Measurements from ENCODE around the gene DHX30. TPM values are rescaled to one million over a fixed set of nuclear protein-coding genes. Genes with fewer than 3 reads are reported as not detected.
"Not testable (repeated sequence)": the region's sequence is repeated elsewhere in the genome, so short reads cannot be mapped to it uniquely, and the experiment has no call there.

The DHX30 gene
- total RNA-seq, 2 experiments from 2014 or later = 84.8 to 95.6 TPM

DNA sequence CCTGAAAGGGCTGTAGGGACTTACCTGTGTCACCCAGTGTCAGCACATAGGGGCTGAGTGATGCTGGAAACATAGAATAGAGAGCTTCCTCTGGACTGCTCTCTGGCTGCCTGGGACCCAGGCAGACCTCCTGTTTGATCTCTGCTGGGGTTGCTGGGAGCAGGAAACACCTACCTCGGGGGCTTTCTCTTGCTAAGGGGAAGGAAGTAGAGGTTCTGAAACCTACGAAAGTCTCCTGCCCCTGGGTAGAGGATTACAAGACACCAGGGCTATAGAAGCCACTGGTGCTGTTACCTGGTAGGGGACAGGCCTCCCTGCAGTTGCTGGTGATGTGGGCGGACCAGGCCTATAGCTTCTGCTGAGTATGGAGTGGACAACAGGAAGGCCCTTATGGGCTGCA is 81.7 kb downstream of the DHX30 start:
- H3K4me3 Mint-ChIP-seq = no peak overlapping the region
- H3K9me3 Mint-ChIP-seq (ENCODE audit: low read depth) = no peaks in the 10 kb centered on the region
- no peak overlapping the region for H3K27ac Mint-ChIP-seq
- H3K4me1 Mint-ChIP-seq = peaks cover 16% of the 10 kb centered on the region
- CTCF ChIA-PET = no interaction called here
- DNase-seq (no peak), ATAC-seq (peak; percentile 39)
- H3K36me3 Mint-ChIP-seq = peaks cover 24% of the 10 kb centered on the region
- no peaks in the 10 kb centered on the region for H3K27me3 Mint-ChIP-seq

DNA sequence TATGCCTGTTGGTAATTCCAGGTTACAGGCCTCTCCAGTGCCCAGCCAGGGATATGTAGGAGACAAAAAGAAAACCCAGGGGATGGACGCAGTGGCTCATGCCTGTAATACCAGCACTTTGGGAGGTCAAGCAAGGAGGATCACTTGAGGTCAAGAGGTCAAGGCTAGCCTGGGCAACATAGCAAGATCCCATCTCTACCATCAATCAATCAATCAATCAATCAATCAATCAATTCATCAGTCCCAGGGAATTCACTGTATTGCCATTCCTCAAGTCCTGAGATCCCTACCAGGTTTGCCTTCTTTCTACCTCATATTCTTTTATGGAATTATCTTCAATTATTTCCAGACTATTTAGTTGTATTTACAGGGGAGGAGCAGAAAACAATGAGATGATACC is 82.2 kb downstream of the DHX30 start:
- H3K27me3 Mint-ChIP-seq = no peaks in the 10 kb centered on the region
- peaks cover 16% of the 10 kb centered on the region for H3K4me1 Mint-ChIP-seq
- ATAC-seq = no peak
- CTCF ChIA-PET = no interaction called here
- no peaks in the 10 kb centered on the region for H3K9me3 Mint-ChIP-seq (ENCODE audit: low read depth)
- no peak for DNase-seq
- H3K4me3 Mint-ChIP-seq = no peak overlapping the region
- H3K27ac Mint-ChIP-seq = no peak overlapping the region
- peaks cover 24% of the 10 kb centered on the region for H3K36me3 Mint-ChIP-seq

GRCh38 chr3:47887991-47888390 is 85.1 kb downstream of the DHX30 start:
- DNase-seq; H3K9me3 Mint-ChIP-seq (ENCODE audit: low read depth); H3K27me3 Mint-ChIP-seq; ATAC-seq; CTCF ChIA-PET; H3K27ac Mint-ChIP-seq; H3K4me3 Mint-ChIP-seq: not testable (repeated sequence)
- Mint-ChIP-seq H3K4me1 (peaks cover 21% of the 10 kb centered on the region), H3K36me3 (peaks cover 25% of the 10 kb centered on the region)

DNA sequence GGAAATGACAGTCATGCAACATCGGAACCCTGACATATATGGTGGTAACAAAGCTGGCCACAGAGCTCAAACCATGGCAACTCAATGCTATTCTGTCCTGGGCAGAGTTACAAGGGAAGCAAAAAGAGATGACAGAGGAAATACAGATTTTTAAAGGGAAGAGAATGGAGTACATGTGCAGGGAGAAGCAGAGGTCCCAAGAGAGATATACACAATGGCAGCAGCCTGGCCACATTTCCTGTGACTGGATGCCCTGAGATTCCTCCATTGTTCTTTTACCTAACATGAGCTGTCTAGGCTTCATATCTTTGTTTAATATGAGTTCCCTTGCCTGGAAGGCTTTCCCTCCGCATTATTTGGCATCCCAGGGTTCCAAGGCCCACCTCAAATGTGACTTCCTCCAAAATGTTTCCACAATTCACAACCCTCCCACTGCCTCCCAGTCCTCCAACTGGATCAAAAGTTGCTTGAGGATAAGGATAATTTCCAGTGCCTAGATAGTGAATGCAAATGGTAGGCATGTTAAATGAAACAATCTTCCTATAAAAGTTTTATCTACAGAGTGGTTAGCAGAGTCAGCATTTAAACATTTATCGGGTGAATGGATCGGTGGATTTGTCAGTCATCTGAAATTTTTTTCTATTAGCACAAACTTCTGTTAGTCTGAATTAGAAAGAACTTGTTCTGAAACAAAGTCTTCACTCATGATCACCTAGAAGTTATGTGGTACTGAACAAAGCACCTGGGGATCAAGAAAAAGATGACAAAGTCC is 86.2 kb downstream of the DHX30 start:
- peaks cover 23% of the 10 kb centered on the region for H3K36me3 Mint-ChIP-seq

DNA sequence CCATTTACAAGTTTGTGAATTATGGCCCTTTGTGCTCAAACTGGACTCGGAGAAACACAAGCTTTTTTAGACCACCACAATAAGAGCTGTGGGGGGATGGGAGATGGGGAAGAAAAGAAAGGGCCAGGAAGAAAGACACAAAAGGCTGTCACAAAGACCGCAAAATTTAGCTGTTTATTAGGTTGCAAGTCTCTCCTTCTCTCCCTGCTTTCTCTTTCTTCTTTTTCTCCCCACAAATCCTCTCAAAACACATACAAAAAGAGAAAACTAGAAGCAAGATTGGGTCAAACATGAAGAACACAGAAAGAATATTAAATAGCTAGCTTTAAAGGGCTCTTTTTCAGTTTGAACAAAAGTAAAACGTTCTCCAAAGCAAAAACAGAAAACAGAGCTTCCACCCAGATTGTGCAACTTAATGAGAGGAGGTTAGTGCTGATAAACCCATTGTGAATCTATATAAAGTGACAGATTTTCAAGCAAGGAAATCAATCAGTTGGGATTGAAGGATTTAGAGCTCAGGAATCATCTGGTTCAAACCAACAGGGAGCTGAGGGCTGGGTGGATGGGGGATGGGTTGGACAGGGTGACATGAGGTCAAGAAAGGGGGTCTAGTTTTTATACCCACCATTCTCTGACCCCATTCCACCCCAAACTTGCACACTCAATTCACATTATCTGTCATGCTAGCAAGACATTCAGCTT is 87.3 kb downstream of the DHX30 start:
- no peaks in the 10 kb centered on the region for H3K27me3 Mint-ChIP-seq
- H3K36me3 Mint-ChIP-seq = peaks cover 19% of the 10 kb centered on the region
- no peak overlapping the region for H3K4me3 Mint-ChIP-seq
- H3K4me1 Mint-ChIP-seq = peaks cover 17% of the 10 kb centered on the region
- DNase-seq (no peak), ATAC-seq (no peak)
- H3K27ac Mint-ChIP-seq = no peak overlapping the region
- CTCF ChIA-PET = interaction anchor here (0.6 to 1.8 kb wide), 3 partner anchors 18 to 1511 kb away, joined by 4 to 9 read pairs (median 4); no protein-coding TSS in a partner anchor
- H3K9me3 Mint-ChIP-seq (ENCODE audit: low read depth) = no peaks in the 10 kb centered on the region

More for the DNA sequence above, 86.2 kb downstream of the DHX30 start:
- Mint-ChIP-seq H3K4me1 (peaks cover 27% of the 10 kb centered on the region), H3K27me3 (no peaks in the 10 kb centered on the region), H3K4me3 (no peak overlapping the region), H3K27ac (no peak overlapping the region), H3K9me3 (ENCODE audit: low read depth) (no peaks in the 10 kb centered on the region)
- CTCF ChIA-PET = interaction anchor here (0.7 to 1.8 kb wide), 2 partner anchors 101 to 116 kb away, joined by 3 to 9 read pairs; no protein-coding TSS in a partner anchor
- ATAC-seq = no peak
- no peak for DNase-seq

DNA sequence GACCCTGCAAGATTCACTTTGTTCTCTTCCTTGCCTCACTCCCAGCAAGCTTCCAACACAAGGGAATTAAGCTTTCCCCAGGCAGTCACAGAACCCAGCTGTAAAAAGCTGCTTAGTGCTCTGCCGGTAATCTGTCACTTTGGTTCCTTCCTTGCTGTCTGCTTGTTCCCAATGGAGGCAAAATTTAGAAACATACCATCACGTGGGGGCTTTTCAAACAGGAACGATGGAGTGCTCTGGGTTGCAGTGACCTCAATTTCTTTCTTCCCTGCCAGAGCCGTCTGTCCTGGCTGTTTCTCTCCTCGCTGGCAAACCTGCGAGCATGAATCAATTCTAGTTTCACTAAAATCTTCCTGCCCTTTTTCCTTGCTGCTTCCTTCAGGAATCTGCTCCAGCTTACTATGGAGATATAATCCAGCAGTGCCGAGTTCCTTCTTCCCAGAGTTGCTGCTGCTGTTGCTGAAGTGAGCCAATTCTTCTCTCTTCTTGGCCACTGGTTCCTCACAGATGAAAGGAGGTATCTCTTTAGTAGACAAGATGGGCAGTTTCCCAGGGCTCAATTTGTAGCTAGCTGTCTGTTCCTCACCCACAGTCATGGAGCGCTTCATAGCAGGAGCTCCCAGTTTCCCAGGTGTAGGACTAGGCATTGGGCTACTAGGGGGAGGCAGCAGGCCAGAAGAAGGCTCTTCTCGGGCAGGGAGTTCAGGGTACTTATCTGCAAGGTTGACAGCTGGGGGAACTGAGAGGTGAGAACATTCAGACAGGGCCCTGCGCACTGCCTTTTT is 88.1 kb downstream of the DHX30 start:
- ATAC-seq (no peak), DNase-seq (no peak)
- H3K4me1 Mint-ChIP-seq = peaks cover 15% of the 10 kb centered on the region
- no peaks in the 10 kb centered on the region for H3K27me3 Mint-ChIP-seq
- CTCF ChIA-PET = interaction anchor here (0.6 to 1.8 kb wide), 3 partner anchors 17 to 1510 kb away, joined by 4 to 9 read pairs (median 4); no protein-coding TSS in a partner anchor
- H3K9me3 Mint-ChIP-seq (ENCODE audit: low read depth) = no peaks in the 10 kb centered on the region
- no peak overlapping the region for H3K4me3 Mint-ChIP-seq
- H3K36me3 Mint-ChIP-seq = peaks cover 17% of the 10 kb centered on the region
- H3K27ac Mint-ChIP-seq = no peak overlapping the region

GRCh38 chr3:47891613-47892005 is 88.7 kb downstream of the DHX30 start:
- Mint-ChIP-seq H3K27me3 (no peaks in the 10 kb centered on the region), H3K27ac (no peak overlapping the region), H3K4me1 (peaks cover 12% of the 10 kb centered on the region), H3K9me3 (ENCODE audit: low read depth) (no peaks in the 10 kb centered on the region), H3K36me3 (peaks cover 13% of the 10 kb centered on the region), H3K4me3 (no peak overlapping the region)
- no peak for DNase-seq
- no peak for ATAC-seq
- CTCF ChIA-PET = no interaction called here

GRCh38 chr3:47892286-47893040 is 89.5 kb downstream of the DHX30 start:
- Mint-ChIP-seq H3K4me1 (peaks cover 10% of the 10 kb centered on the region), H3K36me3 (peaks cover 11% of the 10 kb centered on the region)
- CTCF ChIA-PET = interaction anchor here (0.8 to 1.0 kb wide), 3 partner anchors 10 to 259 kb away, joined by 3 to 4 read pairs (median 3); no protein-coding TSS in a partner anchor

DNA sequence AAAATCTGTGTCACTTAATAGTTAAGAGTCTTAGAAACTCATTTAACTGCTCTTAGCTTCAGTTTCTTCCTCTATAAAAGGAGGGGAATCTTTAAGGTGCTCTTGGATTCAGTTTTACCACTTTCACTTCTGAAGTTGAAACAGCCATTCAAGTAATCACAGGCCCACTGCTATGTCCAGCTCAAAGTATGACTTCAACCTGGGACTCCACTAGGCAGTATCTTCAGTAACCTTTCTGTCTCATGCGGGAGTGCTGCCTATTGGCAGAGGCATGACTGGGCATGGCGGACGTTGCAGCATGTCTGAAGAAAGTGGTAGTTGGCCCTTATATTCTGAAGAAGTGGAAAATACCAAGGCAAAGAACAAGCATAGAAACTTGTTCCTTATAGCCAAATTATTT is 92.3 kb downstream of the DHX30 start:
- H3K9me3 Mint-ChIP-seq (ENCODE audit: low read depth) = no peaks in the 10 kb centered on the region
- ATAC-seq = no peak
- H3K27ac Mint-ChIP-seq = no peak overlapping the region
- H3K27me3 Mint-ChIP-seq = no peaks in the 10 kb centered on the region
- H3K4me1 Mint-ChIP-seq = peaks cover 10% of the 10 kb centered on the region
- DNase-seq = no peak
- peaks cover 9% of the 10 kb centered on the region for H3K36me3 Mint-ChIP-seq
- no peak overlapping the region for H3K4me3 Mint-ChIP-seq
- CTCF ChIA-PET = no interaction called here

More at GRCh38 chr3:47892286-47893040, 89.5 kb downstream of the DHX30 start:
- H3K27me3 Mint-ChIP-seq = no peaks in the 10 kb centered on the region
- H3K9me3 Mint-ChIP-seq (ENCODE audit: low read depth) = no peaks in the 10 kb centered on the region
- no peak overlapping the region for H3K4me3 Mint-ChIP-seq
- no peak overlapping the region for H3K27ac Mint-ChIP-seq
- no peak for ATAC-seq
- no peak for DNase-seq

- no peaks in the 10 kb centered on the region for H3K27me3 Mint-ChIP-seq
- no peak overlapping the region for H3K27ac Mint-ChIP-seq
- H3K4me3 Mint-ChIP-seq = no peak overlapping the region
These were observed 93.8 kb downstream of the DHX30 start for GRCh38 chr3:47896736-47897135.

DNA sequence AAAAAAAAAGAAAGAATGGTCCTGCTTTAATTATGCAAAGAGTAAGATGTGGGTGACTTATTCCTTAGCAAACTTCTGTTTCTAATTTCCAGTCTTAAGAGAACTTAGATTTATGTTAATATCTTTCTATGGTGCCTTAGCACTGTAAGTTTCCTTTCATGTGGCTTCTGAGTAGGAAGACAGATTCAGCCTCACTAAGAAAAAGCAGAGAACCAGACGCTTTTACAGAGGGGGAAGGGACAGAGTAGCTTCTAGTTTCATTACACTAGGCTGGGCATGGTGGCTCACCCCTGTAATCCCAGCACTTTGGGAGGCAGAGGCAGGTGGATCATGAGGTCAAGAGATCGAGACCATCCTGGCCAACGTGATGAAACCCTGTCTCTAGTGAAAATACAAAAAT is 95.0 kb downstream of the DHX30 start:
- Mint-ChIP-seq H3K4me1 (peaks cover 6% of the 10 kb centered on the region), H3K27me3 (no peaks in the 10 kb centered on the region), H3K36me3 (peaks cover 11% of the 10 kb centered on the region), H3K9me3 (ENCODE audit: low read depth) (no peaks in the 10 kb centered on the region), H3K27ac (no peak overlapping the region), H3K4me3 (no peak overlapping the region)
- ATAC-seq (no peak), DNase-seq (no peak)
- CTCF ChIA-PET = interaction anchor here (0.5 to 0.6 kb wide), 2 partner anchors 253 to 275 kb away, joined by 3 read pairs; no protein-coding TSS in a partner anchor

More at GRCh38 chr3:47896736-47897135, 93.8 kb downstream of the DHX30 start:
- peaks cover 12% of the 10 kb centered on the region for H3K36me3 Mint-ChIP-seq
- H3K9me3 Mint-ChIP-seq (ENCODE audit: low read depth) = no peaks in the 10 kb centered on the region
- DNase-seq (no peak), ATAC-seq (no peak)
- CTCF ChIA-PET = no interaction called here
- peaks cover 10% of the 10 kb centered on the region for H3K4me1 Mint-ChIP-seq

DNA sequence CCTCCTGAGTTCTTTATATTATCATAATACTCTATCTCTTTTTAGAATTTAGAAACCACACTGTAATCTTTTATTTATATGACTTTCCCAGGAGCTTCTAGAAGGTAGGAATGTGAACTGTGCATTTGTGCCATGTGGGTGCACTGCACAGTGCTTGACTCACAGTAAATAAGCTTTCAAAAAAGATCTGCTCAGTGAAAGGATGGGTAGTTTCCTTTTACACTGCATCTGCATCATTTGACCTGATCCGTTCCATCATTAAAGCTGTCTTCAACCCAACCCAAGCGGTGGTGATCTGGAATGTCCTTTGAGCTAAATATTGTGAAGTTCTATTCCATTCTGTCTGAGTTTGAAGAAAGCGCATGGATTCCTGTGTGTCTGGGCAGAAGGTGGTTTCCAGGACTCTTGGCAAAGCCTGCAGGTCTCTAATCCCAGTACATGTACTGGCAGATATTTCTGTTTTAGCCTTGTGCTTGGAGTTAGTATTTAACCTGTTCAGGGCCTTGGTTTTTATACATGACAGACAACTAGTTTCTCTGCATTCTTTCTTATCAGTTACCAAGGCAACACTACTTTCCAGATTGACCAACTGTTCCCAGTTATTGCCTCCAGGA is 96.7 kb downstream of the DHX30 start:
- Mint-ChIP-seq H3K4me3 (no peak overlapping the region), H3K36me3 (peaks cover 10% of the 10 kb centered on the region), H3K9me3 (ENCODE audit: low read depth) (no peaks in the 10 kb centered on the region), H3K4me1 (no peaks in the 10 kb centered on the region), H3K27ac (no peak overlapping the region), H3K27me3 (no peaks in the 10 kb centered on the region)
- DNase-seq (no peak), ATAC-seq (no peak)
- CTCF ChIA-PET = no interaction called here
